Measurements from ENCODE around the gene ADAMTSL4.

DNA sequence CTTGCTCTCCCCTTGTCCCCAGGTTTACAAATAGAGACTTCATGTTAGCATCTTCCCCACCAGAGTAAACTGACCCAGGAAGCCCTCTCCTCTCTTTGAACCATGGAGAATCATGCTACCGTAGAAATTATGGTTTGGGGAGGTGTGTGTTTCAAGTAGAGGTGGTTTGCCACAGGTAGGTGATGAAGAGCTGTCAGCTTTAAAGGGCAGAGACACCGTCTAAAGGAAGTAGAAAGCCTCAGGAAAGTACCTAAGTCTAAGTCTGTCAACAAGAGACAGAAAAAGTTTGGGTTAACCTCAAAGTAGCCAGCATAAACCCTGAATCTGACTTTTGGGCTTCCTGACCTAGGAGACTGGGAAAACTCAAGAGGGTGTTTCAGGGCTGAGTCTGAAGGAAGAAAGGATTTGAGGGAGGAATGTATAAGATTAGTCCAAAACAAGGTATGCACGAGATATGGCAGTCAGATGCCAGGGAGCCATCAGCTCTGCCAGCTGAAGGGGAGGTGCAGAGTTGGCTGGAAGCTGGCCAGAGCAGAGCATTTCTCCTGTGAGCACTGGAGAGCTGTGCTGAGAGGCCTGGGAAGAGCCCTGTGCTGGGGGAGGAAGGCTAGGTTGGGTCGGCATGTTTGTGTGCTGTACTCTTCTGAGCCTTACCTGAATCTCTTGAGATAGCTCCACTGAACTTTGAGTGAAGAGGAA, 14.3 kb downstream of the ADAMTSL4 start:
- TF ChIP-seq, protein P1, sequence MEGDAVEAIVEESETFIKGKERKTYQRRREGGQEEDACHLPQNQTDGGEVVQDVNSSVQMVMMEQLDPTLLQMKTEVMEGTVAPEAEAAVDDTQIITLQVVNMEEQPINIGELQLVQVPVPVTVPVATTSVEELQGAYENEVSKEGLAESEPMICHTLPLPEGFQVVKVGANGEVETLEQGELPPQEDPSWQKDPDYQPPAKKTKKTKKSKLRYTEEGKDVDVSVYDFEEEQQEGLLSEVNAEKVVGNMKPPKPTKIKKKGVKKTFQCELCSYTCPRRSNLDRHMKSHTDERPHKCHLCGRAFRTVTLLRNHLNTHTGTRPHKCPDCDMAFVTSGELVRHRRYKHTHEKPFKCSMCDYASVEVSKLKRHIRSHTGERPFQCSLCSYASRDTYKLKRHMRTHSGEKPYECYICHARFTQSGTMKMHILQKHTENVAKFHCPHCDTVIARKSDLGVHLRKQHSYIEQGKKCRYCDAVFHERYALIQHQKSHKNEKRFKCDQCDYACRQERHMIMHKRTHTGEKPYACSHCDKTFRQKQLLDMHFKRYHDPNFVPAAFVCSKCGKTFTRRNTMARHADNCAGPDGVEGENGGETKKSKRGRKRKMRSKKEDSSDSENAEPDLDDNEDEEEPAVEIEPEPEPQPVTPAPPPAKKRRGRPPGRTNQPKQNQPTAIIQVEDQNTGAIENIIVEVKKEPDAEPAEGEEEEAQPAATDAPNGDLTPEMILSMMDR (IDR thresholded peaks at IDR 0.05): no peak
- peak in 1 of 4 donors; percentile 31 for TF ChIP-seq POLR2A (IDR thresholded peaks at IDR 0.05)
